Esophagus muscularis mucosa (tissue), 4 donors: ENCODE data around the gene SASH1. TPM values are rescaled to one million over a fixed set of nuclear protein-coding genes. Genes with fewer than 3 reads are reported as not detected.

Experiments
- DNase-seq: peaks from one replicate; pipeline ENCODE4 v3.0.0-alpha.2; 2017; ENCODE audit errors: extremely low spot score
- H3K27ac ChIP-seq, 4 donors: fragments of 200-600 bp; sonication (generic); replicated peaks in 1 of 4; 1 replicate in 3 of 4; 2 replicates in 1 of 4; pipeline ENCODE4 v1.5.1; 2016 to 2019; ENCODE audit warnings: mild to moderate bottlenecking in 1 of 4
- H3K27me3 ChIP-seq, 4 donors: fragments of 200-600 bp; sonication (generic); one replicate each; pipeline versions ENCODE4 v1.5.1 to v1.6.0; 2016 to 2019
- H3K36me3 ChIP-seq, 4 donors: fragments of 200-600 bp; sonication (generic); one replicate each; pipeline ENCODE4 v1.5.1; 2016 to 2019
- H3K4me1 ChIP-seq, 4 donors: fragments of 200-600 bp; sonication (generic); one replicate each; pipeline ENCODE4 v1.5.1; 2016 to 2019
- H3K4me3 ChIP-seq, 4 donors: fragments of 200-600 bp; sonication (generic); 1 replicate in 2 of 4; 2 replicates in 2 of 4; pipeline ENCODE4 v1.5.1; 2016 to 2019; ENCODE audit warnings: mild to moderate bottlenecking in 4 of 4, moderate library complexity in 1 of 4
- H3K9me3 ChIP-seq, 4 donors: fragments of 200-600 bp; sonication (generic); 1 replicate in 3 of 4; 2 replicates in 1 of 4; pipeline ENCODE4 v1.5.1; 2016 to 2019
- EP300 ChIP-seq: sonication (generic); formaldehyde crosslinking; IDR thresholded peaks from one replicate; pipeline ENCODE4 v1.6.1; 2017; ENCODE audit warnings: antibody characterized with exemption
- POLR2A ChIP-seq: fragments of 450-650 bp; IDR thresholded peaks from one replicate; pipeline ENCODE4 v1.6.1; 2017; ENCODE audit warnings: antibody characterized with exemption, moderate library complexity, mild to moderate bottlenecking, low read depth
- POLR2AphosphoS5 ChIP-seq, 2 donors: sonication (generic); formaldehyde crosslinking; IDR thresholded peaks; one replicate each; pipeline ENCODE4 v1.6.1; 2017; ENCODE audit warnings: antibody characterized with exemption in 2 of 2
- WGBS: methylation state at CpG from one replicate; pipeline ENCODE4 v1.1.5; 2018; 5-methylcytosine and 5-hydroxymethylcytosine counted together
- intact Hi-C: fragments of 100-400 bp; cut with DNase I; formaldehyde crosslinking; loops from one replicate; pipeline ENCODE4 v1.15.1; 2023
- total RNA-seq, 4 donors: library from RNA; depleted of rRNA; stranded (reverse); fragments of >200 nt; gene quantifications; one replicate each; pipeline versions ENCODE4 v1.1.0 to v1.2.1, GENCODE V29; 2016
- TF ChIP-seq, protein P1 (sequence below), 3 experiments: fragments of 200-600 bp in 2 of 3; fragments of 450-650 bp in 1 of 3; sonication (generic) in 2 of 3; IDR thresholded peaks; one replicate each; pipeline ENCODE4 v1.5.1; 2017 to 2019; ENCODE audit warnings: antibody characterized with exemption in 3 of 3, mild to moderate bottlenecking in 2 of 3, moderate library complexity in 1 of 3

SASH1 gene
- total RNA-seq, 4 donors from 2014 or later: 56.5 to 86.6 (median 70.3) TPM

DNA sequence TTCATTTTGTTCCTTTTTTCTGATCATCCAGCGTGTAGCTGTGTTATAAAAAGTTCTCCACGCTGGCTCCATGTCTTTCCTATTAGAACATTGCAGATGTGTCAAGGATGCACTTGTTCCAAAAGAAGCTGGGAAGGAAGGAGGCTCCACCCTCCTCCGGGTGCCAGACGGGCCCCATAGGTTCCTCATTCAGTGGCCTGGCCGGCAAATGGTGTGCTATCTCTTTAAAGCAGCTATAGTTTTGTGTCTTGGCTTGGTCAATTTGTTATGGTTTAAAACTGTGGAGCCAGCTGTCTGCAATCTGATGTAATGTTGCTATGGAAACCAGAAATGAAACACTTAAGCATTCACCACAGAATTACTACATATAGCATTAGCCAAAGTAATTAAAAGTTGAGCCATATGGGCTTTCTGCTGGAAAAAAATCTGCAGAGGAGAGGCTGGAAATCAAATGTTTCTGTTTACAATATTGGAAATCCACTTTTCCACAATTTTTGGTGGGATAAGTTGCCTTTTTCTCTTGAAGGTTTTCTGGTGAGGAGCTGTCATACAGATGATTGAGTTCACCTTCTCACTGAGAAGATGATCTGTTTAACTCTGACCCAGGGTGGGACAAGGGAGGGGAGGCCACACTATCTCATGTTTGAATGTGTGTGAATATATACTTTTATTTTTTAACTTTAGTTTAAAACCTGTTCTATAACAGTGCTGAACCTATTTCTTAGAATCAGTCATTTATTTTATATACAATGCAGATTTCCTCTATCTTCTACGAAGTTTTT is 167.4 kb downstream of the SASH1 start:
- Histone ChIP-seq H3K36me3 (no peaks in the 10 kb centered on the region), H3K9me3 (no peaks in the 10 kb centered on the region), H3K27me3 (no peaks in the 10 kb centered on the region), H3K27ac (peak overlapping the region; percentile 81 to 87 (median 86)), H3K4me3 (peak overlapping the region; percentile 50 to 65 (median 54)), H3K4me1 (peaks cover 18 to 71% (median 54%) of the 10 kb centered on the region in 4 donors)
- WGBS: 13% methylated on average over 6 of the region's 6 CpGs
- intact Hi-C loops: no loop called here
- DNase-seq: no peak
- TF ChIP-seq POLR2AphosphoS5 (IDR thresholded peaks at IDR 0.05) (peak; percentile 68 to 86), EP300 (no peak), POLR2A (peak; percentile 10)

DNA sequence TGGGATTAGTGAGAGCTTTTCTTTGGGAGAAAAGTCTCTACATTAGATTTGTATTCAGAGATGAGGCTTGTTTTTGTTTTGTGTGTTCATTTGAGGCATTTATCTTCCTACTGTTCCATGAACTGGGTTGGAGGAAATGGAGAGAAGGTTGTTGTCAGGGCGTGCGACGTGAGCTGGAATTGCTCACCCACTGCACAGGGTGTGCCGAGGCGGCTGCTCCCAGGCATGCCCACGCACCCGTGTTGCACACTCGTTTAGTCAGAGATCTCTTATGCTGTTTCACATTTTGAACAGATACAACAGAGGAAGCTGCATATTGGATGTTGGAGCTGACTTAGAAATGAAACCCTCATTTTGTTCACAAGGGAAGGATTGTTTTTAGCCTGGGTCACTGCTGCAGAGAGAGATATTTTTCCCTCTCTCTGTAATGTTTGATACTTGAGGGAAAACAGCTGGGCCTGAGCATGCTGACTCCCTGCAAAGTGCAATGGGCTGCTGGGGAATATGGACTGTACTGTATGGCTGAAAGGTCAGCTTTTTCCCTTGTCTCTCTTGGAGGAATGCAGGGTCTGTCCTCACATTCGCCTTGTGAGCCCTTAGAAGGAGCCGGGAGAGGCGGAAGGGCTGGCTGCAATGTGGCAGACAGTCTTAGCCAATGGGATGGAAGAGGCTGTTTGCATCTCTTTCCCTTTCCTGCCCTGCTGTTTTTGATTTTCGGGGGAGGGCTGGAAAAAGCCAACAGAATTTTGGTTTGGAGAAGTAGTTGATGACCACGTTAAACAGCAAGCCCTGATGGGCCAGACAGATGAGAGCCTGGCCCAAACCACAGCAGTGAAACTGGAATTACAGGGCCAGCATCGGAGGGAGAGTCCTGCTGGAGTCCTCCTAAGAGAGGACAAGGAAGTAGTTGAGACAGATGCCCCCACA is 170.8 kb downstream of the SASH1 start:
- H3K4me1 ChIP-seq: peaks cover 19 to 79% (median 59%) of the 10 kb centered on the region in 4 donors
- 61% methylated on average over 14 of the region's 14 CpGs for WGBS
- TF ChIP-seq POLR2A (no peak), POLR2AphosphoS5 (IDR thresholded peaks at IDR 0.05) (peak in 1 of 2 donors; percentile 66)
- intact Hi-C loops: no loop called here
- no peaks in the 10 kb centered on the region for H3K9me3 ChIP-seq
- no peaks in the 10 kb centered on the region for H3K27me3 ChIP-seq
- H3K36me3 ChIP-seq: peaks cover 0 to 27% (median 10%) of the 10 kb centered on the region in 4 donors
- H3K27ac ChIP-seq: peak overlapping the region; percentile 76 to 87 (median 81)
- DNase-seq: peak; percentile 91
- peak overlapping the region; percentile 17 to 41 (median 32) for H3K4me3 ChIP-seq

DNA sequence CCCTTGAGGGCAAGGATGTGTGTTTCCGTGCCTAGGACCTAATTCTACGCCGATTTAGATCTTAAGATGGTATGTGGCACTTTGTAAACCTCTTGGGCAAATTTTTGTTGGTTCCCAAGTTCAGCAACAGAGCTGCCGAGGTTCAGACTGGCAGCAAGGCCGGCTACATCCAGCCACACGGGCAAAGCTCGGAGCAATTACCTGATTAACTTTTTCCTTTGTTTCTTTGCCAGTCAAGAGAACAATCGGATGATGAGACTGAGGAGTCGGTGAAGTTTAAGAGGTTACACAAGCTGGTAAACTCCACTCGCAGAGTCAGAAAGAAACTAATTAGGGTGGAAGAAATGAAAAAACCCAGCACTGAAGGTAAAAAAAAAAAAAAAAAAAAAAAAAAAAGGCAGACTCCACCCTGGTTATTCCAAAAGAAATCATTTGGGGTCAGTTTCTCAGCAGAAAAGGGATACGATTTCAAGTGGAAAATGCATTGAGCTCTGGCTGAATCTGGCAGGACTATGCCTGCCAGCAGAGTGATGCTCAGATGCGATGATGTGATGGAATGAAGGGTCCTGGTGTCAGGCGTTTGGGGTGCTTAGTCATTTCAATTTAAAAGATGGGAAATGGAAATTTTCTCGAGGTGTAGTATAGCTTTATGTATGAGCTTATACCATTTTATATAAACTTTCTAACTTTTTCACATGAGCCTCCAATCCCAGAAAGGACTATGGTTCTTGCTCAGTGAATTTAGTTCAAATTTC is 171.6 kb downstream of the SASH1 start:
- Histone ChIP-seq H3K27me3 (no peaks in the 10 kb centered on the region), H3K9me3 (no peaks in the 10 kb centered on the region), H3K4me3 (peak overlapping the region; percentile 17 to 41 (median 32)), H3K36me3 (peaks cover 0 to 32% (median 12%) of the 10 kb centered on the region in 4 donors), H3K4me1 (peaks cover 18 to 78% (median 59%) of the 10 kb centered on the region in 4 donors), H3K27ac (peak overlapping the region; percentile 76 to 87 (median 81))
- TF ChIP-seq EP300 (no peak), POLR2AphosphoS5 (IDR thresholded peaks at IDR 0.05) (no peak), POLR2A (no peak)
- TF ChIP-seq, protein P1, sequence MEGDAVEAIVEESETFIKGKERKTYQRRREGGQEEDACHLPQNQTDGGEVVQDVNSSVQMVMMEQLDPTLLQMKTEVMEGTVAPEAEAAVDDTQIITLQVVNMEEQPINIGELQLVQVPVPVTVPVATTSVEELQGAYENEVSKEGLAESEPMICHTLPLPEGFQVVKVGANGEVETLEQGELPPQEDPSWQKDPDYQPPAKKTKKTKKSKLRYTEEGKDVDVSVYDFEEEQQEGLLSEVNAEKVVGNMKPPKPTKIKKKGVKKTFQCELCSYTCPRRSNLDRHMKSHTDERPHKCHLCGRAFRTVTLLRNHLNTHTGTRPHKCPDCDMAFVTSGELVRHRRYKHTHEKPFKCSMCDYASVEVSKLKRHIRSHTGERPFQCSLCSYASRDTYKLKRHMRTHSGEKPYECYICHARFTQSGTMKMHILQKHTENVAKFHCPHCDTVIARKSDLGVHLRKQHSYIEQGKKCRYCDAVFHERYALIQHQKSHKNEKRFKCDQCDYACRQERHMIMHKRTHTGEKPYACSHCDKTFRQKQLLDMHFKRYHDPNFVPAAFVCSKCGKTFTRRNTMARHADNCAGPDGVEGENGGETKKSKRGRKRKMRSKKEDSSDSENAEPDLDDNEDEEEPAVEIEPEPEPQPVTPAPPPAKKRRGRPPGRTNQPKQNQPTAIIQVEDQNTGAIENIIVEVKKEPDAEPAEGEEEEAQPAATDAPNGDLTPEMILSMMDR (IDR thresholded peaks at IDR 0.05): no peak
- DNase-seq: peak; percentile 29
- 62% methylated on average over 14 of the region's 14 CpGs for WGBS
- intact Hi-C loops: no loop called here

DNA sequence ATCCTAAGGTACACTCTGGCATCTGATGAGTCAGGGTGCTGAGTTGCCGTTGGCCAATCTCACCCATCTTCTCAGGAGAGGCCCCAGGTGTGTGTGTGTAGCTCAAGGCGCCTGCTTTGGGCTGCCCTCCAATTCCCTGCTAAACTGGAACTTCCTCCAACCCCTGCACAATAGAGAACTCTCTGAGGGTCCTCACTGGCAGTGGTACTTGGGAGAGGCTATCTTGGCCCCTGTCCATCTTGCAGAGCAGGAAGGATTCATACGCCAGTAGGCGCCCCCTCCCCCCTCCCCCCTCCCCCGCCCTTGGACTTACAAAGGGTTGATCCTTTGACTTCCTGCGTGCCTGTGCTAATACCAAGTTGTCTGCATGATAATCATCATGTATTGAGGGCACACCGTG is 173.6 kb downstream of the SASH1 start:
- peaks cover 23 to 80% (median 66%) of the 10 kb centered on the region in 4 donors for H3K4me1 ChIP-seq
- H3K27me3 ChIP-seq: no peaks in the 10 kb centered on the region
- H3K9me3 ChIP-seq: no peaks in the 10 kb centered on the region
- no peak overlapping the region for H3K4me3 ChIP-seq
- H3K27ac ChIP-seq: peak overlapping the region; percentile 4 to 81 (median 14)
- H3K36me3 ChIP-seq: peaks cover 6 to 48% (median 26%) of the 10 kb centered on the region in 4 donors
- 69% methylated on average over 4 of the region's 7 CpGs for WGBS
- intact Hi-C loops: no loop called here
- TF ChIP-seq POLR2A (no peak), EP300 (no peak), POLR2AphosphoS5 (IDR thresholded peaks at IDR 0.05) (no peak)
- TF ChIP-seq, protein P1 (IDR thresholded peaks at IDR 0.05): no peak
- no peak for DNase-seq

DNA sequence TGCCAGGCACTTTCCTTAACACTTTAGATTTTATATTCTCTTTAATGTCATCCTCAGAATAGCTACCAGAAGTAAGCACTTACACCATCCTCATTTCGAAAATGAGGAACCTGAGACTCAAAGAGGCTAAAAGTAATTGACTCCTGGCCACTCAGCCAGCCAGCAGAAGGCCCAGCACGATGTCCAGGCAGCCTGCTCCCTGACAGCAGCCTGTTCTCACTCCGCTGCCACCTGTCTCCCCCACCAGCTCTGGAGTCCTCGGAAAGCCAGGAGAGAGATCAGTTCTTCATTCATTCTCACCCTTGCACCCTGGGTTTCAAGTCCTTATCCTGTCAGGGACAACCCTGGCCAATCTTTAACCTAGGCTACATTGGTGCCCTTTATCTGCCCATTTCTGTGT is 174.0 kb downstream of the SASH1 start:
- H3K4me3 ChIP-seq: no peak overlapping the region
- peaks cover 6 to 48% (median 26%) of the 10 kb centered on the region in 4 donors for H3K36me3 ChIP-seq
- no peaks in the 10 kb centered on the region for H3K27me3 ChIP-seq
- intact Hi-C loops: no loop called here
- WGBS: 76% methylated on average over 4 of the region's 4 CpGs
- H3K27ac ChIP-seq: peak overlapping the region; percentile 5 to 81 (median 46)
- no peak for DNase-seq
- H3K4me1 ChIP-seq: peaks cover 24 to 84% (median 68%) of the 10 kb centered on the region in 4 donors
- TF ChIP-seq, protein P1 (IDR thresholded peaks at IDR 0.05): no peak
- TF ChIP-seq POLR2A (no peak), POLR2AphosphoS5 (IDR thresholded peaks at IDR 0.05) (no peak), EP300 (no peak)
- H3K9me3 ChIP-seq: no peaks in the 10 kb centered on the region
